SK-N-MC (cell line): ENCODE data around the gene STARD13.

Experiments used
- EZH2 ChIP-seq: fragments of 200-600 bp; sonication (generic); IDR thresholded peaks from one replicate; pipeline ENCODE4 v1.6.1; 2017; ENCODE audit warnings: antibody characterized with exemption
- FOXP2 ChIP-seq: optimal IDR thresholded peaks from 2 replicates; pipeline ENCODE3; 2011; ENCODE audit warnings: mild to moderate bottlenecking, moderate library complexity; ENCODE audit not compliant: insufficient read depth; ENCODE audit errors: extremely low read length, control extremely low read depth
- POLR2AphosphoS5 ChIP-seq: IDR thresholded peaks from 2 replicates; pipeline ENCODE4 v1.6.1; 2012; ENCODE audit warnings: mild to moderate bottlenecking, low read depth, low read length, borderline replicate concordance

- no peak for TF ChIP-seq EZH2
- no peak for TF ChIP-seq POLR2AphosphoS5
- no peak for TF ChIP-seq FOXP2
Measured at GRCh38 chr13:33080972-33081590, 204.5 kb downstream of the STARD13 start.
